NB4 (cell line): ENCODE measurements around the gene PDHA1.

Source experiments
- MYC ChIP-seq: IDR thresholded peaks from 2 replicates; pipeline ENCODE4 v1.6.1; 2011; ENCODE audit warnings: low read depth, low read length
- POLR2A ChIP-seq: IDR thresholded peaks from 2 replicates; pipeline ENCODE4 v1.6.1; 2011; ENCODE audit warnings: mild to moderate bottlenecking; ENCODE audit not compliant: insufficient read length; ENCODE audit errors: extremely low read depth
- TF ChIP-seq, protein P1 (sequence below): IDR thresholded peaks from one replicate; pipeline ENCODE4 v1.5.1; 2012; ENCODE audit warnings: low read depth, low read length

DNA sequence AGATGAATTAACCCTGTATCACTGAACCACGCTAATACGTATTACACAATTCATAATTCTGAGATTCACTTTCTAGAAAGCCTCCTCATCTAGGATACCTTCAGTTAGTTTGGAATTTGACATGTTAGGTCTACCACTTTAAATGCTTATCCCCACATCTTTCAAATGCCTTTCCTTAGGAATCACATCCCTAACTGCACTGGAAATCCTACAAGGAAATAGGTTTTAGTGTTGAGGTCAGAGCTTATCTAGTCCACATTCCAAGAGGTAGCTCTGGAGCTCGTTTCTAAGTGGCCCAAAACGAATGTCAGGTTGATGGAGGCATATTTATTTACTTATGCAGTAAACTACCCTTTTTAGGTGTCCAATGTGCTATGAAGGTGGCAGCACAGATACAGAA lies 18.0 kb downstream of the PDHA1 start:
- TF ChIP-seq, protein P1, sequence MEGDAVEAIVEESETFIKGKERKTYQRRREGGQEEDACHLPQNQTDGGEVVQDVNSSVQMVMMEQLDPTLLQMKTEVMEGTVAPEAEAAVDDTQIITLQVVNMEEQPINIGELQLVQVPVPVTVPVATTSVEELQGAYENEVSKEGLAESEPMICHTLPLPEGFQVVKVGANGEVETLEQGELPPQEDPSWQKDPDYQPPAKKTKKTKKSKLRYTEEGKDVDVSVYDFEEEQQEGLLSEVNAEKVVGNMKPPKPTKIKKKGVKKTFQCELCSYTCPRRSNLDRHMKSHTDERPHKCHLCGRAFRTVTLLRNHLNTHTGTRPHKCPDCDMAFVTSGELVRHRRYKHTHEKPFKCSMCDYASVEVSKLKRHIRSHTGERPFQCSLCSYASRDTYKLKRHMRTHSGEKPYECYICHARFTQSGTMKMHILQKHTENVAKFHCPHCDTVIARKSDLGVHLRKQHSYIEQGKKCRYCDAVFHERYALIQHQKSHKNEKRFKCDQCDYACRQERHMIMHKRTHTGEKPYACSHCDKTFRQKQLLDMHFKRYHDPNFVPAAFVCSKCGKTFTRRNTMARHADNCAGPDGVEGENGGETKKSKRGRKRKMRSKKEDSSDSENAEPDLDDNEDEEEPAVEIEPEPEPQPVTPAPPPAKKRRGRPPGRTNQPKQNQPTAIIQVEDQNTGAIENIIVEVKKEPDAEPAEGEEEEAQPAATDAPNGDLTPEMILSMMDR, result no peak
- no peak for TF ChIP-seq MYC
- TF ChIP-seq POLR2A, result no peak
